Smooth muscle cell (in vitro differentiated cells): ENCODE results near the gene ARHGEF7. TPM values are rescaled to one million over a fixed set of nuclear protein-coding genes. Genes with fewer than 3 reads are reported as not detected.
A peak's percentile ranks its signal among the peaks of the same experiment; 100 is the strongest.

ENCODE experiments used
- DNase-seq: peaks from one replicate; lab custom pipeline; 2025; ENCODE audit not compliant: unreplicated experiment; lab: John Stamatoyannopoulos, UW
- H2AFZ ChIP-seq: fragments of 200-600 bp; sonication (generic); 2 replicates; pipeline ENCODE4 v1.6.0; 2016; ENCODE audit warnings: antibody characterized with exemption, low read depth, mild to moderate bottlenecking
- H3F3A ChIP-seq: fragments of 200-600 bp; sonication (generic); 2 replicates; pipeline ENCODE4 v1.6.0; 2017; ENCODE audit warnings: antibody characterized with exemption, low read depth
- H3K27ac ChIP-seq: fragments of 200-600 bp; sonication (generic); 2 replicates; pipeline ENCODE4 v1.5.1; 2016; ENCODE audit warnings: low read depth, mild to moderate bottlenecking
- H3K27me3 ChIP-seq: fragments of 200-600 bp; sonication (generic); 2 replicates; pipeline ENCODE4 v1.6.1; 2016; ENCODE audit warnings: low read depth, mild to moderate bottlenecking
- H3K36me3 ChIP-seq: fragments of 200-600 bp; sonication (generic); 2 replicates; pipeline ENCODE4 v1.5.1; 2016; ENCODE audit warnings: low read depth
- H3K4me1 ChIP-seq: fragments of 200-600 bp; sonication (generic); 2 replicates; pipeline ENCODE4 v1.5.1; 2016; ENCODE audit warnings: low read depth
- H3K4me2 ChIP-seq: fragments of 200-600 bp; sonication (generic); 2 replicates; pipeline ENCODE4 v1.6.0; 2016; ENCODE audit warnings: mild to moderate bottlenecking
- H3K4me3 ChIP-seq: fragments of 200-600 bp; sonication (generic); 2 replicates; pipeline ENCODE4 v1.5.1; 2016; ENCODE audit warnings: mild to moderate bottlenecking
- H3K79me2 ChIP-seq: fragments of 200-600 bp; sonication (generic); 2 replicates; pipeline ENCODE4 v1.6.0; 2016; ENCODE audit warnings: low read depth, mild to moderate bottlenecking
- H3K9ac ChIP-seq: fragments of 200-600 bp; sonication (generic); 2 replicates; pipeline ENCODE4 v1.6.0; 2016; ENCODE audit warnings: low read depth
- H3K9me3 ChIP-seq: fragments of 200-600 bp; sonication (generic); replicated peaks from 2 replicates; pipeline ENCODE4 v1.5.1; 2016; ENCODE audit warnings: low read depth
- H4K20me1 ChIP-seq: fragments of 200-600 bp; sonication (generic); 2 replicates; pipeline ENCODE4 v1.6.0; 2016; ENCODE audit warnings: low read depth
- CTCF ChIP-seq: fragments of 200-600 bp; sonication (generic); IDR thresholded peaks from 2 replicates; pipeline ENCODE4 v1.5.1; 2017; ENCODE audit warnings: borderline replicate concordance, mild to moderate bottlenecking, antibody characterized with exemption; ENCODE audit not compliant: insufficient read depth, poor library complexity, severe bottlenecking
- WGBS: methylation state at CpG from one replicate; pipeline ENCODE4 v1.1.7; 2016; ENCODE audit warnings: low lambda C conversion rate; 5-methylcytosine and 5-hydroxymethylcytosine counted together
- polyA plus RNA-seq: library from polyadenylated mRNA; unstranded; fragments of >200 nt; fragmentation: Nextera tagmentation; extraction: Ambion mirVana; gene quantifications from 2 replicates; pipeline ENCODE4 v1.2.1, GENCODE V29; 2016
- total RNA-seq: library from RNA; depleted of rRNA; stranded (reverse); fragments of >200 nt; gene quantifications from 2 replicates; pipeline ENCODE4 v1.2.3, GENCODE V29; 2014

ARHGEF7 gene
- total and polyA plus RNA-seq, 2 experiments from 2014 or later: 13.8 to 32.4 TPM

GRCh38 chr13:111217641-111218040 lies 102.5 kb downstream of the ARHGEF7 start:
- Histone ChIP-seq H3K4me3 (no peak overlapping the region), H3K36me3 (no peaks in the 10 kb centered on the region), H3K9ac (no peak overlapping the region), H3K4me2 (no peak overlapping the region), H3K79me2 (peaks cover 60% of the 10 kb centered on the region), H3F3A (no peaks in the 10 kb centered on the region), H3K9me3 (no peaks in the 10 kb centered on the region), H3K27ac (no peak overlapping the region), H4K20me1 (peaks cover 89% of the 10 kb centered on the region), H2AFZ (no peak overlapping the region), H3K27me3 (no peaks in the 10 kb centered on the region), H3K4me1 (peaks cover 6% of the 10 kb centered on the region)
- TF ChIP-seq CTCF: no peak
- DNase-seq: no peak
- 95% methylated on average over 13 of the region's 13 CpGs for WGBS

- Histone ChIP-seq H3K4me3 (no peak overlapping the region), H3K27ac (peak overlapping the region; percentile 40), H3K4me2 (peak overlapping the region; percentile 45), H3K9me3 (no peaks in the 10 kb centered on the region), H3K36me3 (no peaks in the 10 kb centered on the region), H4K20me1 (peaks cover 87% of the 10 kb centered on the region), H2AFZ (no peak overlapping the region), H3K4me1 (peaks cover 6% of the 10 kb centered on the region), H3K27me3 (no peaks in the 10 kb centered on the region), H3K9ac (no peak overlapping the region), H3K79me2 (peaks cover 50% of the 10 kb centered on the region), H3F3A (no peaks in the 10 kb centered on the region)
- no peak for TF ChIP-seq CTCF
- 33% methylated on average over 4 of the region's 4 CpGs for WGBS
- no peak for DNase-seq
Measured at GRCh38 chr13:111219280-111219679, 104.2 kb downstream of the ARHGEF7 start.

- no peaks in the 10 kb centered on the region for H3K27me3 ChIP-seq
- H3K4me3 ChIP-seq: no peak overlapping the region
- peaks cover 6% of the 10 kb centered on the region for H3K4me1 ChIP-seq
- DNase-seq: no peak
- H3K27ac ChIP-seq: peak overlapping the region; percentile 40
- no peak overlapping the region for H2AFZ ChIP-seq
- H3K36me3 ChIP-seq: no peaks in the 10 kb centered on the region
- peaks cover 88% of the 10 kb centered on the region for H4K20me1 ChIP-seq
- peaks cover 48% of the 10 kb centered on the region for H3K79me2 ChIP-seq
- no peak for TF ChIP-seq CTCF
- 94% methylated on average over 8 of the region's 8 CpGs for WGBS
- H3F3A ChIP-seq: no peaks in the 10 kb centered on the region
- H3K4me2 ChIP-seq: peak overlapping the region; percentile 45
- H3K9me3 ChIP-seq: no peaks in the 10 kb centered on the region
- H3K9ac ChIP-seq: no peak overlapping the region
Measured at GRCh38 chr13:111219950-111220349, 104.8 kb downstream of the ARHGEF7 start.

- Histone ChIP-seq H3K27me3 (no peaks in the 10 kb centered on the region), H3K4me1 (no peaks in the 10 kb centered on the region), H3K4me3 (no peak overlapping the region), H3K79me2 (peaks cover 37% of the 10 kb centered on the region), H3K27ac (no peak overlapping the region), H3K9me3 (no peaks in the 10 kb centered on the region), H3K4me2 (no peak overlapping the region), H3K36me3 (no peaks in the 10 kb centered on the region), H2AFZ (no peak overlapping the region), H4K20me1 (peaks cover 90% of the 10 kb centered on the region), H3F3A (no peaks in the 10 kb centered on the region), H3K9ac (no peak overlapping the region)
- TF ChIP-seq CTCF: no peak
- DNase-seq: no peak
- WGBS: 90% methylated on average over 6 of the region's 6 CpGs
Measured at GRCh38 chr13:111225166-111225565, 110.1 kb downstream of the ARHGEF7 start.
